Activated CD8-positive, alpha-beta memory T cell treated with anti-CD3 and anti-CD28 coated beads for 36 hours (primary cell): ENCODE measurements around the gene DUSP7. TPM values are rescaled to one million over a fixed set of nuclear protein-coding genes. Genes with fewer than 3 reads are reported as not detected.
"Not testable (repeated sequence)": the region's sequence is repeated elsewhere in the genome, so short reads cannot be mapped to it uniquely, and the experiment has no call there.

Experiments used
- CTCF ChIA-PET: fragments of 350-600 bp; sonication (Branson Sonifier 250); formaldehyde crosslinking; loops from one replicate; lab custom pipeline; 2021; ENCODE audit warnings: antibody characterized with exemption; lab: Charles Lee
- POLR2A ChIA-PET: fragments of 350-600 bp; sonication (Branson Sonifier 250); formaldehyde crosslinking; loops from one replicate; lab custom pipeline; 2021; ENCODE audit warnings: antibody characterized with exemption; lab: Charles Lee
- total RNA-seq, 2 experiments: library from RNA; stranded (reverse); gene quantifications; one replicate each; pipeline ENCODE4 v1.2.3, GENCODE V29; 2021

Gene DUSP7
- total RNA-seq, 2 experiments from 2014 or later, result 26.5 to 26.8 TPM

DNA sequence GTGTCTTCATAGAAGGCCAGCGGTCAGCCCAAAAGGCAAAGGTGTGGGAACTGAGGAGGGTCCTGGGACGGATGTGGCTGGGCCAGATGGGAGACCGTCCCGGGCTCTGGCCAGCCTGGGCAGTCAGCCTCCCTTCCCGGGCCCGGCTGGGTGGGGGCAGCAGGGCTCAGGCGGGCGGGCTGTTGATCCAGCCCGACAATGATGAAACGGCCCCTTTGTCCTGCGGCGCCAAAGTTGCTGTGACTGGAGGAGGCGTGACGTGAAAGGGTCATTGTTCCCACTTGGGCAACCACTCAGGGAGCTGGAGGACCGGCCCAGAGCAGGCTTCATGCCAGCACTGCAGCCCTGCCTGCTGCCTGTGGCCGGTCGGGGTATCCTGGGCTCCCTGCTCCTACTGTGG lies 16.5 kb downstream of the DUSP7 start:
- CTCF ChIA-PET, result interaction anchor here (1.3 kb wide), 1 partner anchor 22 kb away, joined by 3 read pairs; no protein-coding TSS in a partner anchor
- POLR2A ChIA-PET, result no interaction called here

- CTCF ChIA-PET, result interaction anchor here (1.3 kb wide), 1 partner anchor 22 kb away, joined by 3 read pairs; no protein-coding TSS in a partner anchor
- POLR2A ChIA-PET, result no interaction called here
Observed at GRCh38 chr3:52039426-52039825, 16.9 kb downstream of the DUSP7 start.

DNA sequence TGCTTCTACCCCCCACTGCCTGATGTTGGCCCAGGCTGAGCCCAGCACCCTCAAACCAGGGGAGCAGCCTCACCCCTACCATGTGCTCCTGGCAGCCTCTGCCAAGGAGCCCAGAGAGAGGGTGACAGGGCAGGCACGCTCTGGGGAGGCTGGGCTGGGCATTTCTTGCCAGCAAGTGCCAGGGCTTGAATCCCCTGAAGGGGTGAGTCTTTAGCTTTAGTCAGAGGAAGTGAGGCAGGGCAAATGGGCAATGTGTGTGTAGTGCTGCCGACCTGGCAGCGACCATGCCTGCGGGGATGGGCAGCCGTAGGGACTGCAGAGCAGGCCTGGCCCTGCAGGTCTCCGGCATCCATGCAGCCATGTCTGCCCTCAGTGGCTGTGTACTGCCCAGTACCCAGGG lies 18.1 kb downstream of the DUSP7 start:
- POLR2A ChIA-PET, result no interaction called here
- CTCF ChIA-PET, result no interaction called here

- ChIA-PET POLR2A (no interaction called here), CTCF (interaction anchor here (1.4 kb wide), 1 partner anchor 15 kb away, joined by 4 read pairs; no protein-coding TSS in a partner anchor)
Observed at GRCh38 chr3:52037291-52037690, 19.1 kb downstream of the DUSP7 start.

DNA sequence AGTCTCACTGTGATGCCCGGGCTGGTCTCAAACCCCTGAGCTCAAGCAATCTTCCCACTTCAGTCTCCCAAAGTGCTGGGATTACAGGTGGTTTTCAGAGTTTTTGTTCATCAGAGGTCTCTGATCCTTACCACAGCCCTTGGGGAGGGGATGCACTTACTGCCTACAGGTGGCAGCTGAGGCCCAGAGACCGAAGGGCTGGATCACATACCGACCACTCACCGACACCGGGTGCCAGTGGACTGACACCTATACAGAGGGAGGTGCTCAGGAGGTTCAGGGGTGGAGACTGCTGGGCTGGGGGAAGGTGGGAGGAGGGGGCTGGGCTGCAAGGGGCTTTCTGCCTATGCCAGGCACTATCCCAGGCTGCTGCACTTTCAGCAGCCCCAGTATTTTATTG lies 19.5 kb downstream of the DUSP7 start:
- ChIA-PET POLR2A (interaction anchor here (0.6 to 0.7 kb wide), 2 partner anchors 55 to 174 kb away, joined by 4 to 6 read pairs; no protein-coding TSS in a partner anchor), CTCF (interaction anchor here (1.2 to 1.4 kb wide), 2 partner anchors 16 to 86 kb away, joined by 4 read pairs; no protein-coding TSS in a partner anchor)

- ChIA-PET POLR2A (interaction anchor here (0.6 to 0.7 kb wide), 2 partner anchors 55 to 174 kb away, joined by 4 to 6 read pairs; no protein-coding TSS in a partner anchor), CTCF (interaction anchor here (1.2 to 1.4 kb wide), 2 partner anchors 16 to 87 kb away, joined by 4 read pairs; no protein-coding TSS in a partner anchor)
Observed at GRCh38 chr3:52036222-52036694, 20.1 kb downstream of the DUSP7 start.

DNA sequence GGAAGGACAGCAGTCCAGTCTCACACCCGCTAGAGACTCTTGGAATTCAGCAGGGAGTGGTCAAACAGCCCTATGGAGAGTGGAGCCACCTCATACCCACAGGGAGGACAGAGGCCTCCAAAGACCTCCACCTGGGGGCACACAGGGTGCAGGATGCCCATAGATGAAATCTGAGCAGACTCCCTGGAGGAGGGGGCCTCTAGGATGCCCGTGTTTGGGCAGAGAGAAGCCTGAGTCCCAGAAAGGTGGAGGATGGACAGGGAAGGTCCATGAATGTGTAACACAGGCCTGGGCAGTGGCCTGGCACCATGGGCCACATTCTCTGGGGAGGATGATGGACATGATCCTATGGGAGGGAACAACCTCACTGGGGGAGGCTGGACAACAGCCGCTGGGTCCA lies 21.7 kb downstream of the DUSP7 start:
- CTCF ChIA-PET, result no interaction called here
- POLR2A ChIA-PET, result no interaction called here

DNA sequence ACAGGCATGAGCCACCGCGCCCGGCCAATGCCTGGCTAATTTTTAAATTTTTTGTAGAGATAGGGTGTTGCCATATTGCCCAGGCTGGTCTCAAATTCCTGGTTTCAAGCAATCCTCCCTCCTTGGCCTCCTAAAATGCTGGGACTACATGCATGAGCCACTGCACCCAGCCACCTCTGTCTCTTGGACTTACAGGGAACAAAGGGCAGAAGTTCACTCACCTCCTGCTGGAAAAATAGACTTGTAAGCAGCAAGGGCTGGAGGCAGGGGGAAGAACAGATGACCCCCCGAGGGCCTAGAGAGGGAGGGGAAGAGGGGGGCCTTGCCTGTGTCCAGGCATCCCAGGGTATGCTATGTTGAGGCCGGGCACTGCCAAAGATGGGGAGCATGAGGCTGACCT lies 22.2 kb downstream of the DUSP7 start:
- CTCF ChIA-PET, result no interaction called here
- POLR2A ChIA-PET, result no interaction called here

GRCh38 chr3:52033748-52034147 lies 22.6 kb downstream of the DUSP7 start:
- CTCF ChIA-PET, result not testable (repeated sequence)

DNA sequence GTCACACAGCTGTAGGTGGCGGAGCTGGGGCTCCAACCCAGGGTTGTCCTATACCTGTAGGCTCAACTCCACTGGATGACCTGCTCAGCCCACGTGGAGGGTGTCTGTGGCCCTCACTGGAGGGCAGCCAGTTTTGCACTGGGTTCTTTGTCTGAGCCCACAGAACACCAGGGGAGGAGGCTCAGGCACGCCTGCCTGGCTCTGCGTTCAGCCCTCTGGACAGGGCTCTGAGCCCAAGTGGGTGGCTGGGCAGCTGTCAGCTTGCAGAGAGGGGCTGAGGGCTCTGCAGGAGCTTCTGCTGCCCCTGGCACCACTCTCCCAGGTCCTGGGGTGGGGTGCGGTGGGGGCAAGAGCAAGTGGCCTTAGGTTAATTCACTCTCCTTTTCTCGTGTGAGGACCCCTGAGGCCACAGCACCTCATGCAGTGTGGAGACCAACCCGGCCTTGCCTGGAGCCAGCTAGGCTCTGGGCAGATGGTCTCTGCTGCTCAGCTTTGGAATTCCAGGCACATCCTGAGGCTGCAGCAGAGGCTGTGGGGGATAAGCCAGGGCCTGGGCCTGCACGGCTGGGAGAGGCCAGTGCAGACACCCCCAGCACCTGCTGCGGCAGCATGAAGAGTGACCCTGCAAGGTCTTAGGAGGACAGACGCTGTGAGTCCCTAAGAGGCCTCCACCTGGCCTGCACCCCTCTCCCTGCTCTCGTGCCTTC lies 23.5 kb downstream of the DUSP7 start:
- ChIA-PET CTCF (no interaction called here), POLR2A (no interaction called here)

More at GRCh38 chr3:52033748-52034147, 22.6 kb downstream of the DUSP7 start:
- POLR2A ChIA-PET, result not testable (repeated sequence)

DNA sequence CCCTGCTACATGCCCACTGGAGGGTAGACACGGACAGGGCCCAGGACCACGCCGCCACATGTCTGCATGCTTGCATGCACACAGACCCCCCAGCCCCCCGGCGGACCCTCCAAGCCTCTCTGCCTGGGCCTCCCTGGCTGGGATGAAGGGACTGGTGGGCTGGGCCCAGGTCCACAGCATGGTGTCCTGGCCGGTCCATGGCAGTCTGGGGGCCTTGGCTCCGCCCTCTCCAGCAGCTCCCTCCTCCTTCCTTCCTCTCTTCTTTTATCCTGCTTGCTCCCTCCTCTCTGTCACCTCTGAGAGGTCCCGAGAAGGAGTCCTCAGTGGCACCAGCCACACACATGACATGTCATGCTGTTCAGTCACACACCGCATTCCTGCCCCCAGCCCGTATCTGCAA lies 24.5 kb downstream of the DUSP7 start:
- ChIA-PET POLR2A (no interaction called here), CTCF (no interaction called here)

DNA sequence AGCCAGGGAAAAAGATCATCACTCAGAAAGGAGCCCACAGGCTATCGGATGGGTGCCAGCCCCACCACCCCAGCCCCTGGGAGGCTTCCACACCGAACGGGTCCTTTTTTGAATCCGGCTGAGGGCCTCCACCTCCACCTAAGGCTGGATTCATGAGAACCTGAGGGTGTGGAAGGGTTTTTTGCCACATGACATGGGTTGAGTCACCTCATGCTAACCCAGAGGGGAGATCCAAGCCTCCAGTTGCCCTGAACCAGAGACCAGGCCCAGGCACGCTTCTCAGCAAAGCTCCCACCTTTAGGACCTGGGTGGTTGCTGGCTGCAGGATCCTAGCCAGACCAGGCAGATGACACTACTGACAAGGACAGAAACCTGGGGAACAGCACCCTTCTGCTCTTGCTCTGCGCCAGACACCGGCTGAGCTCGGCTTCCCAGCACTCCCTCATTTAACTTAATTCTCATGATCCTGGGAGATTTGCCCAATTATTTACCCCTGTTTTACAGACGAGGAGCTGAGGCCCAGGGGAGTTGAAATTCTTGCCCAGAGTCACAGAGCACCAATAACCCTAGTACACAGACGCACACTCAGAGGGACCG lies 25.6 kb downstream of the DUSP7 start:
- CTCF ChIA-PET, result no interaction called here
- POLR2A ChIA-PET, result no interaction called here

GRCh38 chr3:52029535-52029934 lies 26.8 kb downstream of the DUSP7 start:
- ChIA-PET POLR2A (no interaction called here), CTCF (interaction anchor here (0.6 kb wide), 1 partner anchor 395 kb away, joined by 3 read pairs; no protein-coding TSS in a partner anchor)

GRCh38 chr3:52029053-52029452 lies 27.3 kb downstream of the DUSP7 start:
- ChIA-PET POLR2A (no interaction called here), CTCF (no interaction called here)

DNA sequence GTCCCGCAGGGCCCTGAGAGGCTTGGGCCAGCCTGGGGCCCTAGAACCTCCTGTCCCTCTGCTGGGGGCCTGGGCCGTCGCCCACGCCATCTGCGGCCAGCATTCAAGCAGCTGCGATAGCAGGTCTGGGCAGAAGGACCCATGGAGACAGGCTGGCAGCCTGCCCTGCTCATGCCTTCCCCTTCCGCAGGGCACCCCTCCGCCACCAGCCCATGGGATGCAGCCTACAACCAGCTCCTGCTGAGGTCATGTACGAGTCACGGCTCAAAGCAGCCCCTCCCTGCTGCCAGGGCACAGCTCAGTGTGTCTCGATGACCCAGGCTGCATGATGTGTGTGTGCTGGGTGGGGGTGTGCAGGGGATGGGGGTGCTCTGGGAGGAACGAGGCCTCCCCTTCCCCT lies 27.8 kb downstream of the DUSP7 start:
- CTCF ChIA-PET, result interaction anchor here (0.9 kb wide), 1 partner anchor 116 kb away, joined by 3 read pairs; no protein-coding TSS in a partner anchor
- POLR2A ChIA-PET, result no interaction called here

- POLR2A ChIA-PET, result no interaction called here
- CTCF ChIA-PET, result no interaction called here
Observed at GRCh38 chr3:52026041-52026440, 30.3 kb downstream of the DUSP7 start.

DNA sequence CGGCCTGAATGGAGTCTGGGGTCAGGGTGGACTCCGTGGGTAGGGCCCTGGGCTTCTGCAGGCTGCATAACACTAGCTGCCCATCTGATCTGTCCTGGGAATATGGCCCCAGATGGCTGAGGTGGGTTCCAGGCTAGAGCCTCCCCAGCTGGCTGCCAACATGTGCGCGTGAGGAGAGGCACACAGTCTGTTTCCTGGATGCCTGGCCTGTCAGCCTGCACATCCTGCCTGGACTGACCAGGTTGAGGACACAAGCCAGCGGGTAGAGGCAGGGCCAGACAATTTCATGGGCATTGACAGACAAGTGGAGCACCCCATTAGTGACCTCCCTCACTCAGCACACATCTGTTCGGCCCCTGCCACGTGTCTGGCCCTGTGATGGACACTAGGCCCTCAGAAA lies 30.9 kb downstream of the DUSP7 start:
- ChIA-PET POLR2A (no interaction called here), CTCF (no interaction called here)

GRCh38 chr3:52024765-52025452 lies 31.5 kb downstream of the DUSP7 start:
- POLR2A ChIA-PET, result no interaction called here
- CTCF ChIA-PET, result no interaction called here

- ChIA-PET POLR2A (no interaction called here), CTCF (no interaction called here)
Observed at GRCh38 chr3:52023860-52024764, 32.3 kb downstream of the DUSP7 start.
